WTC11 (cell line): Measurements from ENCODE around the gene GABRQ.
A peak's percentile ranks its signal among the peaks of the same experiment; 100 is the strongest.

Experiments
- ETV6 ChIP-seq: sonication (generic); formaldehyde crosslinking; IDR thresholded peaks from 2 replicates; pipeline ENCODE4 v1.8.1; 2022; ENCODE audit warnings: mild to moderate bottlenecking, missing genetic modification reagents
- FOXK1 ChIP-seq: sonication (generic); formaldehyde crosslinking; IDR thresholded peaks from 2 replicates; pipeline ENCODE4 v1.8.0; 2022; ENCODE audit warnings: mild to moderate bottlenecking, moderate library complexity, missing genetic modification reagents
- GABPB1 ChIP-seq: sonication (generic); formaldehyde crosslinking; IDR thresholded peaks from 2 replicates; pipeline ENCODE4 v1.8.1; 2023; ENCODE audit warnings: mild to moderate bottlenecking, missing genetic modification reagents
- RELA ChIP-seq: sonication (generic); formaldehyde crosslinking; IDR thresholded peaks from 2 replicates; pipeline ENCODE4 v1.8.1; 2022; ENCODE audit warnings: missing genetic modification reagents, mild to moderate bottlenecking, borderline replicate concordance
- SMAD3 ChIP-seq: sonication (generic); formaldehyde crosslinking; IDR thresholded peaks from 2 replicates; pipeline ENCODE4 v1.8.0; 2022; ENCODE audit warnings: missing genetic modification reagents, mild to moderate bottlenecking, borderline replicate concordance
- ZBTB21 ChIP-seq: sonication (generic); formaldehyde crosslinking; IDR thresholded peaks from 2 replicates; pipeline ENCODE4 v1.8.1; 2023; ENCODE audit warnings: mild to moderate bottlenecking, missing genetic modification reagents, borderline replicate concordance
- TF ChIP-seq, protein P1 (sequence below): sonication (generic); formaldehyde crosslinking; IDR thresholded peaks from 2 replicates; pipeline ENCODE4 v1.8.1; 2023; ENCODE audit warnings: mild to moderate bottlenecking, missing genetic modification reagents, moderate library complexity
- TF ChIP-seq, protein P2 (sequence below): fragments of 200-600 bp; IDR thresholded peaks from 2 replicates; pipeline ENCODE4 v1.8.0; 2022; ENCODE audit warnings: antibody characterized with exemption
- TF ChIP-seq, protein P3 (sequence below): sonication (generic); formaldehyde crosslinking; IDR thresholded peaks from 2 replicates; pipeline ENCODE4 v1.8.0; 2022; ENCODE audit warnings: mild to moderate bottlenecking, missing genetic modification reagents
- TF ChIP-seq, protein P4 (sequence below): sonication (generic); formaldehyde crosslinking; IDR thresholded peaks from 2 replicates; pipeline ENCODE4 v1.8.1; 2022; ENCODE audit warnings: mild to moderate bottlenecking, missing genetic modification reagents, moderate library complexity, borderline replicate concordance
- TF ChIP-seq, protein P5 (sequence below): sonication (generic); formaldehyde crosslinking; IDR thresholded peaks from 2 replicates; pipeline ENCODE4 v1.8.0; 2022; ENCODE audit warnings: mild to moderate bottlenecking, missing genetic modification reagents
- TF ChIP-seq, protein P6 (sequence below): sonication (generic); formaldehyde crosslinking; IDR thresholded peaks from 2 replicates; pipeline ENCODE4 v1.8.1; 2022; ENCODE audit warnings: low read depth, missing genetic modification reagents, borderline replicate concordance
- TF ChIP-seq, protein P7 (sequence below): sonication (generic); formaldehyde crosslinking; conservative IDR thresholded peaks from 2 replicates; pipeline ENCODE4 v1.8.1; 2022; ENCODE audit warnings: mild to moderate bottlenecking, missing genetic modification reagents

DNA sequence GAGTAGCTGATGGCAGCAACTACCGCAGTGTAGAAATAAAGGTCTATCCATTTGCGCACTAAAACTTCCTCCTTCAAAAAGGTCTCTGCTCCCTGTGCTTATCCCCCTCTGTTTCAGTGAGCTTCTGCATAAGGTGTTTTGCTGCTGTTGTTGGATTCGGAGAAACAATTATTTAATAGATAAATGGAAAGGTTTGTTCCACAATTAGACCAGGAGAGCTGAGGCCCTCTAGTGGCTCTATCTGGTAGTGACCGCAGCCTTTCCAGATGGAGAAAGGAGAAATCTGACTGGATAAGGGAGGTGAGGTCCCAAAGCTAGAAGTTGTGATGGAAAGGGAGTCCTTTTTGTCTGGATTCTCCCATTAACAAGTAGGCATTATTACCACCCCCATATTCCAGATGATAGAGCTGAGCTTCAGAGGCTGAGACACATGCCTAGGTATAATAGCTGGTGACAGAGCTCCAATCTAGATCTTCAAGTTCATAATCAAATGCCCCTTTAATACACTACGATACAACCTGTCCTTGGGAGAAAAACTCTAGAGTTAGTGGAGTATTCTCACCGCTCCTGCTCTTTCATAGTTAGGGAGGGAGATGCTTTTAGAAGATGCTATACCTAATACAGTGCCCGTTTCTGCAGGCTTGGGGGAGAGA, 5.1 kb upstream of the GABRQ start:
- TF ChIP-seq, protein P1, sequence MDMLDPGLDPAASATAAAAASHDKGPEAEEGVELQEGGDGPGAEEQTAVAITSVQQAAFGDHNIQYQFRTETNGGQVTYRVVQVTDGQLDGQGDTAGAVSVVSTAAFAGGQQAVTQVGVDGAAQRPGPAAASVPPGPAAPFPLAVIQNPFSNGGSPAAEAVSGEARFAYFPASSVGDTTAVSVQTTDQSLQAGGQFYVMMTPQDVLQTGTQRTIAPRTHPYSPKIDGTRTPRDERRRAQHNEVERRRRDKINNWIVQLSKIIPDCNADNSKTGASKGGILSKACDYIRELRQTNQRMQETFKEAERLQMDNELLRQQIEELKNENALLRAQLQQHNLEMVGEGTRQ, result no peak
- TF ChIP-seq ZBTB21 (CRISPR knock-in tag), result no peak
- TF ChIP-seq FOXK1 (CRISPR knock-in tag), result no peak
- no peak for TF ChIP-seq SMAD3 (CRISPR knock-in tag)
- TF ChIP-seq, protein P2, sequence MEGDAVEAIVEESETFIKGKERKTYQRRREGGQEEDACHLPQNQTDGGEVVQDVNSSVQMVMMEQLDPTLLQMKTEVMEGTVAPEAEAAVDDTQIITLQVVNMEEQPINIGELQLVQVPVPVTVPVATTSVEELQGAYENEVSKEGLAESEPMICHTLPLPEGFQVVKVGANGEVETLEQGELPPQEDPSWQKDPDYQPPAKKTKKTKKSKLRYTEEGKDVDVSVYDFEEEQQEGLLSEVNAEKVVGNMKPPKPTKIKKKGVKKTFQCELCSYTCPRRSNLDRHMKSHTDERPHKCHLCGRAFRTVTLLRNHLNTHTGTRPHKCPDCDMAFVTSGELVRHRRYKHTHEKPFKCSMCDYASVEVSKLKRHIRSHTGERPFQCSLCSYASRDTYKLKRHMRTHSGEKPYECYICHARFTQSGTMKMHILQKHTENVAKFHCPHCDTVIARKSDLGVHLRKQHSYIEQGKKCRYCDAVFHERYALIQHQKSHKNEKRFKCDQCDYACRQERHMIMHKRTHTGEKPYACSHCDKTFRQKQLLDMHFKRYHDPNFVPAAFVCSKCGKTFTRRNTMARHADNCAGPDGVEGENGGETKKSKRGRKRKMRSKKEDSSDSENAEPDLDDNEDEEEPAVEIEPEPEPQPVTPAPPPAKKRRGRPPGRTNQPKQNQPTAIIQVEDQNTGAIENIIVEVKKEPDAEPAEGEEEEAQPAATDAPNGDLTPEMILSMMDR, result peak; percentile 67
- TF ChIP-seq, protein P3, sequence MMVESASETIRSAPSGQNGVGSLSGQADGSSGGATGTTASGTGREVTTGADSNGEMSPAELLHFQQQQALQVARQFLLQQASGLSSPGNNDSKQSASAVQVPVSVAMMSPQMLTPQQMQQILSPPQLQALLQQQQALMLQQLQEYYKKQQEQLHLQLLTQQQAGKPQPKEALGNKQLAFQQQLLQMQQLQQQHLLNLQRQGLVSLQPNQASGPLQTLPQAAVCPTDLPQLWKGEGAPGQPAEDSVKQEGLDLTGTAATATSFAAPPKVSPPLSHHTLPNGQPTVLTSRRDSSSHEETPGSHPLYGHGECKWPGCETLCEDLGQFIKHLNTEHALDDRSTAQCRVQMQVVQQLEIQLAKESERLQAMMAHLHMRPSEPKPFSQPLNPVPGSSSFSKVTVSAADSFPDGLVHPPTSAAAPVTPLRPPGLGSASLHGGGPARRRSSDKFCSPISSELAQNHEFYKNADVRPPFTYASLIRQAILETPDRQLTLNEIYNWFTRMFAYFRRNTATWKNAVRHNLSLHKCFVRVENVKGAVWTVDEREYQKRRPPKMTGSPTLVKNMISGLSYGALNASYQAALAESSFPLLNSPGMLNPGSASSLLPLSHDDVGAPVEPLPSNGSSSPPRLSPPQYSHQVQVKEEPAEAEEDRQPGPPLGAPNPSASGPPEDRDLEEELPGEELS (CRISPR knock-in tag), result no peak
- TF ChIP-seq, protein P4, sequence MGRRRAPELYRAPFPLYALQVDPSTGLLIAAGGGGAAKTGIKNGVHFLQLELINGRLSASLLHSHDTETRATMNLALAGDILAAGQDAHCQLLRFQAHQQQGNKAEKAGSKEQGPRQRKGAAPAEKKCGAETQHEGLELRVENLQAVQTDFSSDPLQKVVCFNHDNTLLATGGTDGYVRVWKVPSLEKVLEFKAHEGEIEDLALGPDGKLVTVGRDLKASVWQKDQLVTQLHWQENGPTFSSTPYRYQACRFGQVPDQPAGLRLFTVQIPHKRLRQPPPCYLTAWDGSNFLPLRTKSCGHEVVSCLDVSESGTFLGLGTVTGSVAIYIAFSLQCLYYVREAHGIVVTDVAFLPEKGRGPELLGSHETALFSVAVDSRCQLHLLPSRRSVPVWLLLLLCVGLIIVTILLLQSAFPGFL, result no peak
- TF ChIP-seq, protein P5, sequence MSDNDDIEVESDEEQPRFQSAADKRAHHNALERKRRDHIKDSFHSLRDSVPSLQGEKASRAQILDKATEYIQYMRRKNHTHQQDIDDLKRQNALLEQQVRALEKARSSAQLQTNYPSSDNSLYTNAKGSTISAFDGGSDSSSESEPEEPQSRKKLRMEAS (CRISPR knock-in tag), result no peak
- TF ChIP-seq, protein P6, sequence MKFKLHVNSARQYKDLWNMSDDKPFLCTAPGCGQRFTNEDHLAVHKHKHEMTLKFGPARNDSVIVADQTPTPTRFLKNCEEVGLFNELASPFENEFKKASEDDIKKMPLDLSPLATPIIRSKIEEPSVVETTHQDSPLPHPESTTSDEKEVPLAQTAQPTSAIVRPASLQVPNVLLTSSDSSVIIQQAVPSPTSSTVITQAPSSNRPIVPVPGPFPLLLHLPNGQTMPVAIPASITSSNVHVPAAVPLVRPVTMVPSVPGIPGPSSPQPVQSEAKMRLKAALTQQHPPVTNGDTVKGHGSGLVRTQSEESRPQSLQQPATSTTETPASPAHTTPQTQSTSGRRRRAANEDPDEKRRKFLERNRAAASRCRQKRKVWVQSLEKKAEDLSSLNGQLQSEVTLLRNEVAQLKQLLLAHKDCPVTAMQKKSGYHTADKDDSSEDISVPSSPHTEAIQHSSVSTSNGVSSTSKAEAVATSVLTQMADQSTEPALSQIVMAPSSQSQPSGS (CRISPR knock-in tag), result no peak
- no peak for TF ChIP-seq ETV6 (CRISPR knock-in tag)
- no peak for TF ChIP-seq RELA (CRISPR knock-in tag)
- TF ChIP-seq GABPB1 (CRISPR knock-in tag), result no peak
- TF ChIP-seq, protein P7, sequence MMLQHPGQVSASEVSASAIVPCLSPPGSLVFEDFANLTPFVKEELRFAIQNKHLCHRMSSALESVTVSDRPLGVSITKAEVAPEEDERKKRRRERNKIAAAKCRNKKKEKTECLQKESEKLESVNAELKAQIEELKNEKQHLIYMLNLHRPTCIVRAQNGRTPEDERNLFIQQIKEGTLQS (CRISPR knock-in tag), result no peak
